ENCODE results near the gene PKNOX1.

Gene PKNOX1

GRCh38 chr21:43020771-43021170 lies 46.4 kb downstream of the PKNOX1 start:
- Histone ChIP-seq H3K27ac (0 out of 2 replicates have a peak overlapping the region, but pooled peaks have one; percentile 33), H4K20me1 (peaks cover 39% of the 10 kb centered on the region), H3K4me3 (no peak overlapping the region), H3K9ac (no peak overlapping the region; the same call in 1 of the 2 replicates), H3K4me1 (peaks cover 83% of the 10 kb centered on the region), H3K36me3 (peaks cover 51% of the 10 kb centered on the region), H3K9me3 (no peaks in the 10 kb centered on the region), H3K27me3 (no peaks in the 10 kb centered on the region), H3K4me2 (peak overlapping the region; percentile 69)
- no peak for TF ChIP-seq Cebpa-rat (IDR thresholded peaks at IDR 0.05)

GRCh38 chr21:43021191-43021590 lies 46.8 kb downstream of the PKNOX1 start:
- Histone ChIP-seq H3K4me3 (no peak overlapping the region), H3K9me3 (no peaks in the 10 kb centered on the region), H3K9ac (peak overlapping the region; percentile 58; the same call in 1 of the 2 replicates), H3K27ac (peak overlapping the region; percentile 52; the same call in 1 of the 2 replicates), H3K4me1 (peaks cover 81% of the 10 kb centered on the region), H3K27me3 (no peaks in the 10 kb centered on the region), H3K4me2 (peak overlapping the region; percentile 69), H4K20me1 (peaks cover 35% of the 10 kb centered on the region), H3K36me3 (peaks cover 54% of the 10 kb centered on the region)
- no peak for TF ChIP-seq Cebpa-rat (IDR thresholded peaks at IDR 0.05)

GRCh38 chr21:43021756-43022600 lies 47.6 kb downstream of the PKNOX1 start:
- no peak for TF ChIP-seq Cebpa-rat (IDR thresholded peaks at IDR 0.05)
- no peaks in the 10 kb centered on the region for H3K9me3 ChIP-seq
- no peaks in the 10 kb centered on the region for H3K27me3 ChIP-seq
- H4K20me1 ChIP-seq, result peaks cover 30% of the 10 kb centered on the region; the same call in 1 of the 2 replicates
- H3K4me1 ChIP-seq, result peaks cover 73% of the 10 kb centered on the region
- peak overlapping the region; percentile 69 for H3K4me2 ChIP-seq
- H3K36me3 ChIP-seq, result peaks cover 54% of the 10 kb centered on the region
- H3K9ac ChIP-seq, result peak overlapping the region; percentile 58; the same call in 1 of the 2 replicates
- no peak overlapping the region for H3K4me3 ChIP-seq
- peak overlapping the region; percentile 52; the same call in 1 of the 2 replicates for H3K27ac ChIP-seq

GRCh38 chr21:43023175-43023574 lies 48.8 kb downstream of the PKNOX1 start:
- no peak overlapping the region for H3K4me3 ChIP-seq
- H3K9ac ChIP-seq, result no peak overlapping the region
- TF ChIP-seq Cebpa-rat (IDR thresholded peaks at IDR 0.05), result no peak
- H3K4me2 ChIP-seq, result peak overlapping the region; percentile 69
- H3K27me3 ChIP-seq, result no peaks in the 10 kb centered on the region
- peaks cover 60% of the 10 kb centered on the region for H3K36me3 ChIP-seq
- peaks cover 61% of the 10 kb centered on the region for H3K4me1 ChIP-seq
- no peaks in the 10 kb centered on the region for H3K9me3 ChIP-seq
- no peak overlapping the region for H3K27ac ChIP-seq
- peaks cover 30% of the 10 kb centered on the region; the same call in 1 of the 2 replicates for H4K20me1 ChIP-seq

- TF ChIP-seq Cebpa-rat (IDR thresholded peaks at IDR 0.05), result no peak
- Histone ChIP-seq H3K27me3 (no peaks in the 10 kb centered on the region), H3K9ac (no peak overlapping the region), H3K27ac (no peak overlapping the region), H4K20me1 (peaks cover 30% of the 10 kb centered on the region; the same call in 1 of the 2 replicates), H3K9me3 (no peaks in the 10 kb centered on the region), H3K4me3 (no peak overlapping the region), H3K36me3 (peaks cover 69% of the 10 kb centered on the region), H3K4me2 (no peak overlapping the region), H3K4me1 (peaks cover 47% of the 10 kb centered on the region)
Observed at GRCh38 chr21:43024439-43025136, 50.2 kb downstream of the PKNOX1 start.

GRCh38 chr21:43025636-43026180 lies 51.3 kb downstream of the PKNOX1 start:
- Histone ChIP-seq H4K20me1 (peaks cover 22% of the 10 kb centered on the region; the same call in 1 of the 2 replicates), H3K4me3 (no peak overlapping the region), H3K27ac (no peak overlapping the region), H3K9me3 (no peaks in the 10 kb centered on the region), H3K4me2 (0 out of 2 replicates have a peak overlapping the region, but pooled peaks have one; percentile 9), H3K36me3 (peaks cover 79% of the 10 kb centered on the region), H3K9ac (no peak overlapping the region), H3K27me3 (no peaks in the 10 kb centered on the region), H3K4me1 (peaks cover 36% of the 10 kb centered on the region)
- no peak for TF ChIP-seq Cebpa-rat (IDR thresholded peaks at IDR 0.05)

- Histone ChIP-seq H3K27ac (no peak overlapping the region), H3K9me3 (no peaks in the 10 kb centered on the region), H4K20me1 (no peaks in the 10 kb centered on the region), H3K4me2 (no peak overlapping the region), H3K4me3 (no peak overlapping the region), H3K36me3 (peaks cover 86% of the 10 kb centered on the region), H3K9ac (no peak overlapping the region), H3K4me1 (peaks cover 12% of the 10 kb centered on the region), H3K27me3 (no peaks in the 10 kb centered on the region)
- TF ChIP-seq Cebpa-rat (IDR thresholded peaks at IDR 0.05), result no peak
Observed at GRCh38 chr21:43027846-43028731, 53.7 kb downstream of the PKNOX1 start.

- no peak for TF ChIP-seq Cebpa-rat (IDR thresholded peaks at IDR 0.05)
- no peaks in the 10 kb centered on the region for H3K9me3 ChIP-seq
- H3K4me1 ChIP-seq, result peaks cover 10% of the 10 kb centered on the region
- H4K20me1 ChIP-seq, result no peaks in the 10 kb centered on the region
- no peak overlapping the region for H3K4me2 ChIP-seq
- peaks cover 79% of the 10 kb centered on the region for H3K36me3 ChIP-seq
- no peak overlapping the region for H3K9ac ChIP-seq
- H3K27ac ChIP-seq, result no peak overlapping the region
- H3K4me3 ChIP-seq, result no peak overlapping the region
- H3K27me3 ChIP-seq, result no peaks in the 10 kb centered on the region
Observed at GRCh38 chr21:43029785-43030184, 55.4 kb downstream of the PKNOX1 start.

GRCh38 chr21:43031121-43031619 lies 56.8 kb downstream of the PKNOX1 start:
- Histone ChIP-seq H3K9me3 (no peaks in the 10 kb centered on the region), H3K4me3 (no peak overlapping the region), H3K27ac (no peak overlapping the region), H3K36me3 (peaks cover 70% of the 10 kb centered on the region), H3K4me1 (no peaks in the 10 kb centered on the region), H3K9ac (no peak overlapping the region), H4K20me1 (no peaks in the 10 kb centered on the region), H3K27me3 (no peaks in the 10 kb centered on the region), H3K4me2 (no peak overlapping the region)
- TF ChIP-seq Cebpa-rat (IDR thresholded peaks at IDR 0.05), result no peak

Data from BLaER1 (cell line).